Measurements from ENCODE around the gene BBOF1.

- TF ChIP-seq CTCF (IDR thresholded peaks at IDR 0.05 in 8 of 11, conservative IDR thresholded peaks at IDR 0.05 in 3 of 11) (no peak), POLR2A (IDR thresholded peaks at IDR 0.05) (no peak)
These were observed 10.2 kb upstream of the BBOF1 start for GRCh38 chr14:74008843-74009499.

All from spleen (tissue), 7 donors.